ENCODE measurements around the gene ZNF136. TPM values are rescaled to one million over a fixed set of nuclear protein-coding genes. Genes with fewer than 3 reads are reported as not detected.

ZNF136 gene
- total RNA-seq, 1 experiment from 2014 or later: 5.3 TPM

DNA sequence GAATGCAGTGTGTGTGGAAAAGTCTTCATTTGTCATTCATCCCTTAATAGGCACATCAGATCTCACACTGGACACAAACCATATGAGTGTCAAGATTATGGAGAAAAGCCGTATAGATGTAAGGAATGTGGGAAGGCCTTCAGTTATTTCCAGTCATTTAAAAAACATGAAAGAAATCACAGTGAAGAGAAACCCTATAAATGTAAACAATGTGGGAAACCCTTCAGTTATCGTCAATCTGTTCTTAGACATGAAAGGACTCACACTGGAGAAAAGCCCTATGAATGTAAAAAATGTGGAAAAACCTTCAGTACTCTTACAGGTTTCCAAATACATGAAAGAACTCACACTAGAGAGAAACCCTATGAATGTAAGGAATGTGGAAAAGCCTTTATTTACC lies 45.3 kb downstream of the ZNF136 start:
- H3K9me3 ChIP-seq (ENCODE audit: insufficient read depth, low read depth): peaks cover 22% of the 10 kb centered on the region
- H3F3A ChIP-seq (ENCODE audit: insufficient read depth, low read depth): no peaks in the 10 kb centered on the region
- ChIA-PET CTCF (no interaction called here), POLR2A (ENCODE audit: unreplicated experiment) (no interaction called here)
- no peaks in the 10 kb centered on the region for H3K9me2 ChIP-seq (ENCODE audit: insufficient read depth)
- no peak overlapping the region for H3K27ac ChIP-seq
- H2AFZ ChIP-seq: no peak overlapping the region
- no peak for TF ChIP-seq EZH2 (IDR thresholded peaks at IDR 0.05; ENCODE audit: low read depth)
- TF ChIP-seq, protein P1, sequence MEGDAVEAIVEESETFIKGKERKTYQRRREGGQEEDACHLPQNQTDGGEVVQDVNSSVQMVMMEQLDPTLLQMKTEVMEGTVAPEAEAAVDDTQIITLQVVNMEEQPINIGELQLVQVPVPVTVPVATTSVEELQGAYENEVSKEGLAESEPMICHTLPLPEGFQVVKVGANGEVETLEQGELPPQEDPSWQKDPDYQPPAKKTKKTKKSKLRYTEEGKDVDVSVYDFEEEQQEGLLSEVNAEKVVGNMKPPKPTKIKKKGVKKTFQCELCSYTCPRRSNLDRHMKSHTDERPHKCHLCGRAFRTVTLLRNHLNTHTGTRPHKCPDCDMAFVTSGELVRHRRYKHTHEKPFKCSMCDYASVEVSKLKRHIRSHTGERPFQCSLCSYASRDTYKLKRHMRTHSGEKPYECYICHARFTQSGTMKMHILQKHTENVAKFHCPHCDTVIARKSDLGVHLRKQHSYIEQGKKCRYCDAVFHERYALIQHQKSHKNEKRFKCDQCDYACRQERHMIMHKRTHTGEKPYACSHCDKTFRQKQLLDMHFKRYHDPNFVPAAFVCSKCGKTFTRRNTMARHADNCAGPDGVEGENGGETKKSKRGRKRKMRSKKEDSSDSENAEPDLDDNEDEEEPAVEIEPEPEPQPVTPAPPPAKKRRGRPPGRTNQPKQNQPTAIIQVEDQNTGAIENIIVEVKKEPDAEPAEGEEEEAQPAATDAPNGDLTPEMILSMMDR (conservative IDR thresholded peaks at IDR 0.05): no peak
- no peak overlapping the region for H3K4me3 ChIP-seq
- H4K20me1 ChIP-seq (ENCODE audit: insufficient read depth): no peaks in the 10 kb centered on the region
- H3K4me2 ChIP-seq: no peak overlapping the region
- DNase-seq: no peak
- BruUV-seq (replicated peaks): no TSS peak
- intact Hi-C loops (cut with micrococcal nuclease; ENCODE audit: unreplicated experiment): no loop called here
- H3K36me3 ChIP-seq (ENCODE audit: low read depth): no peaks in the 10 kb centered on the region
- H3K79me2 ChIP-seq (ENCODE audit: low read depth): no peaks in the 10 kb centered on the region
- H3K4me1 ChIP-seq (replicated peaks; ENCODE audit: insufficient read depth): no peaks in the 10 kb centered on the region
- no peaks in the 10 kb centered on the region for H3K27me3 ChIP-seq (ENCODE audit: insufficient read depth, low read depth)

DNA sequence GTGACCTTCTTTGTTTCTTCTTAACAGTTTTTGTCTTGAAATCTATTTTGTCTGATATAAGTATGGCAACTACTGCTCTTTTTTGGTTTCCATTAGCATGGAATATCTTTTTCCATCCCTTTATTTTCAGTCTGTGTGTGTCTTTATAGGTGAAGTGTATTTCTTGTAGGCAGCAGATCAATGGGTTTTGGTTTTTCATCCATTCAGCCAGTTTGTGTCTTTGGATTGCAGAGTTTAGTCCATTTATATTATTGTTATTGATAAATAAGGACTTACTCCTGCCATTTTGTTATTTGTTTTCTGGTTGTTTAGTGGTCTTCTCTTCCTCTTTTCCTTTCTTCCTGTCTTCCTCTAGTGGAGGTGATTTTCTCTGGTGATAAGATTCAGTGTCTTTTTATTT lies 54.4 kb downstream of the ZNF136 start:
- no peaks in the 10 kb centered on the region for H3K9me2 ChIP-seq (ENCODE audit: insufficient read depth)
- no peak overlapping the region for H3K4me3 ChIP-seq
- BruUV-seq (replicated peaks): no TSS peak
- intact Hi-C loops (cut with micrococcal nuclease; ENCODE audit: unreplicated experiment): no loop called here
- CTCF ChIA-PET: no interaction called here
- no peak for DNase-seq
- H2AFZ ChIP-seq: no peak overlapping the region
- no peaks in the 10 kb centered on the region for H4K20me1 ChIP-seq (ENCODE audit: insufficient read depth)
- POLR2A ChIA-PET (ENCODE audit: unreplicated experiment): no interaction called here
- H3K4me2 ChIP-seq: no peak overlapping the region
- TF ChIP-seq, protein P1 (conservative IDR thresholded peaks at IDR 0.05): no peak
- TF ChIP-seq EZH2 (IDR thresholded peaks at IDR 0.05; ENCODE audit: low read depth): no peak
- H3F3A ChIP-seq (ENCODE audit: insufficient read depth, low read depth): no peaks in the 10 kb centered on the region
- H3K9me3 ChIP-seq (ENCODE audit: insufficient read depth, low read depth): peaks cover 10% of the 10 kb centered on the region
- no peaks in the 10 kb centered on the region for H3K79me2 ChIP-seq (ENCODE audit: low read depth)
- no peak overlapping the region for H3K27ac ChIP-seq
- no peaks in the 10 kb centered on the region for H3K4me1 ChIP-seq (replicated peaks; ENCODE audit: insufficient read depth)
- H3K27me3 ChIP-seq (ENCODE audit: insufficient read depth, low read depth): no peaks in the 10 kb centered on the region
- H3K36me3 ChIP-seq (ENCODE audit: low read depth): no peaks in the 10 kb centered on the region

DNA sequence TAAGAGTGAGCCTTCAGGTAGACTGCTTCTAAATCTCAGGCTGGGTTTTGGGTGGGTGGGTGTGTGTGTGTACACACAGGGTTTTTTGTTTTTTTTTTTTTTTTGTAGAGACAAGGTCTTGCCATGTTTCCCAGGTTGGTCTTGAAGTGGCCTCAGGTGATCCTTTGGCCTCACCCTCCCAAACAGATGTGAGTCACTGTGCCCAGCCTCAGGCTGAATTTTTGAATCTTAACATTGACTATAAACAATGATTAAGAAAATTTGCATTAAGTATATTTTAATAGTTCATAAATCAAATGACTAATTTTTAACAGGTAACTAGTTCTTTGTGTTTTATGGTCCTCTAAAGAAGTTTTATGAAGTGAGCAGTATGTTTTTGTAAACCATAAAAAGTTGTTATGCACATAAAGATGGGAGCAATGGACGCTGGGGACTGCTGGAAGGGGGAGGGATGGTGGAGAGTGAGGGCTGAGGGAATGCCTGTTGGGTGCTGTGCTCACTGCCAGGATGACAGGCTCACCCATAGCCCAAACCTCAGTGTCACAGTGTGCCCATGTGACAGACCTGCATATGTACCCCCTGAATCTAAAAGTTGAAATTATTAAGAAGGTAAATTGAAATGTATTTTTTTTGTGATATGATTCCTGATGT lies 60.2 kb downstream of the ZNF136 start:
- no peak overlapping the region for H3K27ac ChIP-seq
- TF ChIP-seq, protein P1 (conservative IDR thresholded peaks at IDR 0.05): no peak
- TF ChIP-seq EZH2 (IDR thresholded peaks at IDR 0.05; ENCODE audit: low read depth): no peak
- H3K9me3 ChIP-seq (ENCODE audit: insufficient read depth, low read depth): peaks cover 9% of the 10 kb centered on the region
- no peak overlapping the region for H2AFZ ChIP-seq
- H3K36me3 ChIP-seq (ENCODE audit: low read depth): no peaks in the 10 kb centered on the region
- no peaks in the 10 kb centered on the region for H3K79me2 ChIP-seq (ENCODE audit: low read depth)
- no peak overlapping the region for H3K4me3 ChIP-seq
- no peaks in the 10 kb centered on the region for H3K9me2 ChIP-seq (ENCODE audit: insufficient read depth)
- no peak overlapping the region for H3K4me2 ChIP-seq
- H3F3A ChIP-seq (ENCODE audit: insufficient read depth, low read depth): no peaks in the 10 kb centered on the region
- ChIA-PET POLR2A (ENCODE audit: unreplicated experiment) (no interaction called here), CTCF (interaction anchor here (0.6 kb wide), 1 partner anchor 163 kb away, joined by 6 read pairs; no protein-coding TSS in a partner anchor)
- H3K27me3 ChIP-seq (ENCODE audit: insufficient read depth, low read depth): no peaks in the 10 kb centered on the region
- intact Hi-C loops (cut with micrococcal nuclease; ENCODE audit: unreplicated experiment): no loop called here
- BruUV-seq (replicated peaks): no TSS peak
- H3K4me1 ChIP-seq (replicated peaks; ENCODE audit: insufficient read depth): no peaks in the 10 kb centered on the region
- DNase-seq: no peak
- no peaks in the 10 kb centered on the region for H4K20me1 ChIP-seq (ENCODE audit: insufficient read depth)

Data from PC-9 (cell line).